AG04449 (cell line): ENCODE measurements around the gene ZPBP.

Experiments
- CTCF ChIA-PET: fragments of 350-600 bp; formaldehyde crosslinking; extraction: SDS; loops from one replicate; lab custom pipeline; 2021; ENCODE audit warnings: antibody characterized with exemption; lab: Yijun Ruan, JAX
- POLR2A ChIA-PET: fragments of 400-600, 350-600 bp; formaldehyde crosslinking; extraction: SDS; loops from one replicate; lab custom pipeline; 2020; ENCODE audit warnings: antibody characterized with exemption, inconsistent platforms; lab: Yijun Ruan, JAX
- DNase-seq: peaks from one replicate; pipeline ENCODE4 v3.0.0-alpha.2; 2010; ENCODE audit warnings: low read depth, low spot score
- H3K4me3 ChIP-seq: 2 replicates; pipeline ENCODE4 v1.5.1; 2011; ENCODE audit warnings: low read depth, mild to moderate bottlenecking, control low read depth, low read length
- TF ChIP-seq, protein P1 (sequence below): IDR thresholded peaks from one replicate; pipeline ENCODE4 v1.5.1; 2011; ENCODE audit warnings: mild to moderate bottlenecking, moderate library complexity, low read length, control low read depth, inconsistent platforms; ENCODE audit not compliant: insufficient read depth; ENCODE audit errors: missing control alignments

Gene ZPBP

DNA sequence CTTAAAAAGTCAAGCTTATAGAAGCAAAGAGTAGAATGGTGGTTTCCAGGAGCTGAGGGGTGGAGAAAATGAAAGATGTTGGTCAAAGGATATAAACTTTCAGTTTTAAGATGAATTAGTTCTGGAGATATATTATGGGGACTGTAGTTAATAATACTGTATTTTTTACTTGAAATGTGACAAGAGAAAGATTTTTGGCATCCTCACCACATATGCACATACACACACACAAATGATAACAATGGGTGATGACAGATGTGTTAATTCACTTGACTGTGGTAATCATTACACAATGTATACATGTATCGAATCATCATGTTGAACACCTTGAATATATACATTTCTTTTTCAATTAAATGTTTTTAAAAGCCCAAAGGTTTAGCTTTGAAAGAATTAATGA, 32.7 kb upstream of the ZPBP start:
- TF ChIP-seq, protein P1, sequence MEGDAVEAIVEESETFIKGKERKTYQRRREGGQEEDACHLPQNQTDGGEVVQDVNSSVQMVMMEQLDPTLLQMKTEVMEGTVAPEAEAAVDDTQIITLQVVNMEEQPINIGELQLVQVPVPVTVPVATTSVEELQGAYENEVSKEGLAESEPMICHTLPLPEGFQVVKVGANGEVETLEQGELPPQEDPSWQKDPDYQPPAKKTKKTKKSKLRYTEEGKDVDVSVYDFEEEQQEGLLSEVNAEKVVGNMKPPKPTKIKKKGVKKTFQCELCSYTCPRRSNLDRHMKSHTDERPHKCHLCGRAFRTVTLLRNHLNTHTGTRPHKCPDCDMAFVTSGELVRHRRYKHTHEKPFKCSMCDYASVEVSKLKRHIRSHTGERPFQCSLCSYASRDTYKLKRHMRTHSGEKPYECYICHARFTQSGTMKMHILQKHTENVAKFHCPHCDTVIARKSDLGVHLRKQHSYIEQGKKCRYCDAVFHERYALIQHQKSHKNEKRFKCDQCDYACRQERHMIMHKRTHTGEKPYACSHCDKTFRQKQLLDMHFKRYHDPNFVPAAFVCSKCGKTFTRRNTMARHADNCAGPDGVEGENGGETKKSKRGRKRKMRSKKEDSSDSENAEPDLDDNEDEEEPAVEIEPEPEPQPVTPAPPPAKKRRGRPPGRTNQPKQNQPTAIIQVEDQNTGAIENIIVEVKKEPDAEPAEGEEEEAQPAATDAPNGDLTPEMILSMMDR: no peak
- H3K4me3 ChIP-seq: no peak overlapping the region
- CTCF ChIA-PET: no interaction called here
- POLR2A ChIA-PET: no interaction called here
- DNase-seq: no peak

DNA sequence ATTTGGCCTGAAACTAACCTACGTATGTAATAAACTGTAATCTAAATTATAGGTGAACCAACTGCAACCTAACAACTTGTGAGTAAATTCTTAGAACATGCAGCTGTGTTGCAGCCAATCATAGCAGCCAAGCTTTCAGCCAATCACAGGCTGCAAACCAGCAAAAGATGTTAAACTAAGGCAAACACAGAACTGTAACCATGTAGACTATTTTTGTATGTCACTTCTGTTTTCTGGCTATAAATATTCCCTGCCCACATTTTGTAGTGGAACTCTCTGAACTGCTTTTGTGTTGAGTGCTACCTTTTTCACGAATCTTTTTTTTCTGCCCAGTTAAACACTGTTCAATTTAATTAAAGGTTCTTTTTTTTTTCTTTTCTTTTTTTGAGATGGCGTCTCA, 28.2 kb upstream of the ZPBP start:
- no peak for DNase-seq
- ChIA-PET POLR2A (no interaction called here), CTCF (no interaction called here)
- TF ChIP-seq, protein P1: no peak
- no peak overlapping the region for H3K4me3 ChIP-seq

DNA sequence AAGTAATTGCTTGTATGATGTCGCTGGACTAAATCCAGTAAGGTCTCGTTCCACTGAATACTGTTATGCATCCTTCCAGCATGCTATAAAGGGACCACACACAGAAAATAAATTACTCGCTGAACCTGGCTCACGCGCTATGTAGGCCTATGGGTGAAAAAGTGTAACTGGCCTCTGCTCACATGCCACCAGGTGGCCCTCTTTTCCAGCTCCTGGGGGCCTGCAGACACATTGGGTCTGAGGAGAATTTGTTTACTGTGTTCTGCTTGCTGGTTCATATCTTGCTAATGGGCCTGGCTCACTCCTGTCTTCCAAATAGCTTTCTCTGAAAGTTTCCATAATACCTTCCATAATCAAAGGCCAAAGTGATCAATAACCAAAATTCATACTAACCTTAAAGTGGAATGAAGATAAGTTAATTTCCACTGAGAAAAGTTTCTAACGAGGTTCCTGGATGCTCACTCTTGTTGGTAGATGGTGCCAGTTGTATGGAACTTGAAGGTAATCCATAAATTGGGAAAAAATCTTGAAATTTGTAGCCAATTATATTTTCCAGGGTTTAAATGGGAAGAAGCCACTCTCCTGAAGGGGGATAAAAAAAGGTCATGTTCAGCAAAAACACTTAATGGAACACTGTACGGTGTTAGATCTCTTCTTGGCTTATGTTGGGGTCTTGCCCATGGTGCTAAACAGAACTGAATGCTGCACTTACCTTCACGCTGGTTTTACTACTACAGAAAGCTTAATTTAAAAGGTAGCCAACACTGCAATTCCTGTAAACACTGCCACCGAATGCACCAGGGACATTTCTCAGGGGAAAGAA, 27.0 kb upstream of the ZPBP start:
- ChIA-PET CTCF (no interaction called here), POLR2A (no interaction called here)
- TF ChIP-seq, protein P1: no peak
- DNase-seq: no peak
- no peak overlapping the region for H3K4me3 ChIP-seq

DNA sequence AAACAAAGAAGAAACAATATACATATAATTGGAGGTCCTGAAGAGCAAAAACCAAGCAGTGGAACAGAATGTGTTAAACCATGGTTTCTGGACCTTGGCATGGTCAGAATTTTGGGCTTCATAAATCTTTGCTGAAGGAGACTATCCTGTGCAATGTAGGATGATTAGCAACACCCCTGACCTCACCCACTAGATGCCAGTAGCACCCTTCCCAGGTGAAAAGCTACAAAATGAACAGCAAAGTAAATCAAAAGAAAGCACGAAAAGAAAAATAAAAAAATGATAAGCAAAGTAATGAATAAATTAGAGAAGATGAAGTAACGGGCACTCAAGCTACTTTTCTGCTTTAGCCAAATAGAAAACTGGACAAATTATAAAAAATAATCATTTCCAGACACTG, 19.2 kb upstream of the ZPBP start:
- ChIA-PET CTCF (no interaction called here), POLR2A (no interaction called here)
- TF ChIP-seq, protein P1: no peak
- DNase-seq: no peak
- no peak overlapping the region for H3K4me3 ChIP-seq

DNA sequence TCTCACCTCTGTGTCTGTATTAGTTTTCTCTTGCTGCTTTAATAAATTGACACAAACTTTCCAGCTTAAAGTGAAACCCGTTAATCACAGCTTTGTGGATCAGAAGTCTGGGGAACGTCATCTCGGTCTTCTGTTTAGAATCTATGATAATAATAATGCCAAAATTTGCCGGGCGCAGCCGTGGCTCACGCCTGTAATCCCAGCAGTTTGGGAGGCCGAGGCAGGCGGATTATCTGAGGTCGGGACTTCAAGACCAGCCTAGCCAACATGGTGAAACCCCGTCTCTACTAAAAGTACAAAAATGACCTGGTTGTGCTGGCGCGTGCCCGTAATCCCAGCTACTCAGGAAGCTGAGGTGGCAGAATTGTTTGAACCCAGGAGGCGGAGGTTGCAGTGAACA, 8.8 kb upstream of the ZPBP start:
- CTCF ChIA-PET: interaction anchor here (4.2 kb wide), 1 partner anchor 9 kb away, joined by 20 read pairs; the partner anchor contains the start of gene ZPBP
- TF ChIP-seq, protein P1: no peak
- no peak for DNase-seq
- H3K4me3 ChIP-seq: no peak overlapping the region
- POLR2A ChIA-PET: no interaction called here

DNA sequence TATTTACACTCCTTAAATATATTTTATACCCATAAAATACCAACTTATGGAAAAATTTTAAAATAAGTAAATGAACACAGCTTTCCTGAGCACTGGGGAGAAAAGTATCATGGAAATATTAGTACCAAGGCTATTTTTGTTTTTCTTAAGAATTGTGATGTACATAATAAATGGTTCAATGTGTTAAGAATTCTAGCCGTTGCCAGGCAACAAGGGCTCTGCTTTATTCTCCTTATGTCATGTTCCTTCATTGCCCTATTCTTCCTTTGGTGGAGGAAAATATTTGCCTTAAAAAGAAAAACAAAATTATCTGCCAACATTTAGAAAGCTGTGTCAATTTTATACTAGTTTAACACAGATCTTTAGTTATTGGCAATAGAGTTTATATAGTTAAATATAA, 2.6 kb upstream of the ZPBP start:
- TF ChIP-seq, protein P1: no peak
- DNase-seq: no peak
- no peak overlapping the region for H3K4me3 ChIP-seq
- ChIA-PET POLR2A (no interaction called here), CTCF (no interaction called here)
